Stimulated activated CD8-positive, alpha-beta memory T cell treated with anti-CD3 and anti-CD28 coated beads, Interleukin-12 subunit alpha, Interleukin-12 subunit beta, amount 100 ng/mL, for 24 hours (primary cell): Measurements from ENCODE around the gene ID1.

Experiments
- DNase-seq: peaks from one replicate; pipeline ENCODE4 v3.0.0-alpha.2; 2020; ENCODE audit errors: extremely low read depth

The ID1 gene, protein sequence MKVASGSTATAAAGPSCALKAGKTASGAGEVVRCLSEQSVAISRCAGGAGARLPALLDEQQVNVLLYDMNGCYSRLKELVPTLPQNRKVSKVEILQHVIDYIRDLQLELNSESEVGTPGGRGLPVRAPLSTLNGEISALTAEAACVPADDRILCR

GRCh38 chr20:31605031-31605901 lies at the start of gene ID1:
ID1 (plus strand) TSS chr20:31605289; CDS start chr20:31605388, 99 bp downstream.
- DNase-seq: peak; percentile 68

DNA sequence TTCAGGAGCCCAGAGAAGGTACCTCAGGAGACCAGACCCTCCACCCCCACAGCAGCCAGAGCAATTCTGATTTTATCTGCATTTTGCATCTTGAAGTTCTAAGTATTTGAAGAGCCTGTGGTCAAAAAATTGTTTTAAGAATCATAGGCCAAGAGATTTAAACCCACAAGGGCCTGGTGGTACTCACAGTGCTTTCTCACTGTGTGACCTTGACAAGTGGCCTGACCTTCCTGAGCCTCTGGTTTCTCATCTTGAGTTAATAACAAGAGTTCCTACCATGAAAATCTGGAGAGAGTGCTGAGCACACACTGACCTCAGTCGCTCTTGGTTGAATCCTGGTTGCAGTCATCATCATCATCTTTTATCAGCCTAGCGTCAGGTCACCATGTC lies 45.4 kb upstream of the ID1 start:
- DNase-seq: no peak

DNA sequence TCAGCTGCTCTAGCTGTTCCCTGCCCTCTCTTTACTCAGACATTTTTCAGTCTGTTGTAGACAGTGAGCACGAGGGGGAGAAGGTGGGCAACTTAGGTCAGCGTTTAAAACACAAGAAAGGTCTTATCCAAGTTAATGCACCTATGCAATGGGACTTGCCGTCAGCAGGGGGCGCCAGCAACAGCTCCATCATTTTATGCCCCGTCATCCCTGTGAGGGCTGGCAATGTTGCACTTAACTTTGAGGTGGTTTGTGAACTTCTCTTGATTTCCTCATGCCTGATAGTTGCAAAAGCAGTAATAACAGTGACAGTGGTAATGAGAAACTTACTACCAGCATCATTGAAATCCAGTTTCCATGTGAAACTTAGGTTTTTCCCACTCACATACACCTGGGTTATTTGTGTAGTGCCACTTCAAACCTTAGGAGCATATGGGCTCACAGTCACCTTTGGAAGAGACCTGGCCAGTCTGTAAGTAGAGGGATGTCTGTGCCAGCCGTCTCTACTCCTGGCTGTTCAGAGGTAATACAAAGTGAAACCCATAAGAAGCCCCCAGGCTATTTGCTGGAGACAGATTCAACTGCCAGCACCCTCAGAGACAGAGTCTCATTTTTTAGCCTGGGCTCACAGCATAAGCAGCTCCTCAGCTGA lies 44.9 kb upstream of the ID1 start:
- DNase-seq: peak; percentile 39

DNA sequence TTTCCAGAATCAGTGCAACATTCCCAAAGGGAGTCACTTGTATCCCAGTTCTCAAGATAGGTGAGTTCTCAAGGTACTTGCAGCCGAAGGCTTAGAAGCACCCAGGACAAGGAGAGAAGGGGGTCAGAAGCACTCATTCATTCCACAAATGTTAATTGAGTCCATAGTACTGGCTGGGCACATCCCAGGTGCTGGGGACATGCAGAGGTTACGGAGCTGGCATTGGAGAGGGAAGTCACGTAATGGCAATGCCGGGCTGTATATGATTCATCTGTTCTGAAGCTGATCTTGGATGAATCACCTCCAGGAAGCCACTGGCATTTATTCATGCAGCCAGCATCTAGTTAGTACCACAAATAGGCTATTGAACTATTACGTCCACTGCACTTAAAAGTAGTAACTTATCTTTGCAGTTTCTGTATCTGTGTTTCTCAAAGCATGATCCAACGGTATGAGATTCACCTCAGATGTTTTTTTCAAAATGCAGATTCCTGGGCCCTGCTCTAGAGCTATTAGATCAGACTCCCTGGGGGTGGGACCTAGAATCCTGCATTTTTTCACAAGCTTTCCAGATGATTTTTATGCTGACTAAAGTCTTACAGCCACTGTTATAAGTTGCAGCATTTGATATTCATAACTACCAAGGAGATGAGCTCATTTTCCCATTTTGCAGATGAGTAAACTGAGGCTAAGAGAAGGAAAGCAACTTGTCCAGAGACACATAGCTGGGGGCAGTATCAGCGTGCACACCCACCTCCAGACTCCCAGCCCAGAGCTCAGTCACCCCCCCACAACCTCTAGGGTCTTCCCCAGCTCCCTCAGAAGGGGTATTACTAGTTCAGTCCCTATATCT lies 44.1 kb upstream of the ID1 start:
- DNase-seq: no peak

GRCh38 chr20:31562241-31562640 lies 42.8 kb upstream of the ID1 start:
- DNase-seq: no peak

- DNase-seq: no peak
Measured at GRCh38 chr20:31564284-31564683, 40.8 kb upstream of the ID1 start.

DNA sequence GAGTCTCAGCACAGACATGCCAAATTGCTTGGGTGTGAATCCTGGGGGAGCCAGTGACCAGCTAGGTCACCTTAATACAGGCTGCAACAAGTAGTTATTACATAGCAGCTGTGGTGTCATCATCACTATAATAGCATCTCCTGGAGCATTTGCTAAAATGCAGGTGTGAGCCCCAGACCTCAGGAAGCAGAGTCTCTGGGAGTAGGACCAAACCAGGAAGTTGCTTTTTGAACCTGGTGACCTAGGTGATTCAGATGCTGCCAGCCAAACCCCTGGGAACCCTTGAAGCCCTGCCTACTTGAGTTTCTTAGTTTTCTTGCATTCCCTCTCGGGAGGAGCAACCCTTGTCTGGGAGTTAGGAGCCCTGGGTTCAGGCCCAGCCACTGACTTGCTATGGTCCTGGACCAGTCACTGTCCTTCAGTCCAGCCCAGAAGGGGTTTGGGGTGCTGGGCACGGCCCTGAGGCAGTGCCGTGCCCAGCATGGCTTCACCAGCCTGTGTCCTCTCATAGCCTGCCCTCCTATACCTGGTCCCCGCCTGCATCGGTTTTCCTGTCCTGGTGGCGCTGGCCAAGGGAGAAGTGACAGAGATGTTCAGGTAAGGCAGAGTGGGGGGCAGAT lies 39.3 kb upstream of the ID1 start:
- DNase-seq: no peak

GRCh38 chr20:31566319-31566657 lies 38.8 kb upstream of the ID1 start:
- DNase-seq: no peak

DNA sequence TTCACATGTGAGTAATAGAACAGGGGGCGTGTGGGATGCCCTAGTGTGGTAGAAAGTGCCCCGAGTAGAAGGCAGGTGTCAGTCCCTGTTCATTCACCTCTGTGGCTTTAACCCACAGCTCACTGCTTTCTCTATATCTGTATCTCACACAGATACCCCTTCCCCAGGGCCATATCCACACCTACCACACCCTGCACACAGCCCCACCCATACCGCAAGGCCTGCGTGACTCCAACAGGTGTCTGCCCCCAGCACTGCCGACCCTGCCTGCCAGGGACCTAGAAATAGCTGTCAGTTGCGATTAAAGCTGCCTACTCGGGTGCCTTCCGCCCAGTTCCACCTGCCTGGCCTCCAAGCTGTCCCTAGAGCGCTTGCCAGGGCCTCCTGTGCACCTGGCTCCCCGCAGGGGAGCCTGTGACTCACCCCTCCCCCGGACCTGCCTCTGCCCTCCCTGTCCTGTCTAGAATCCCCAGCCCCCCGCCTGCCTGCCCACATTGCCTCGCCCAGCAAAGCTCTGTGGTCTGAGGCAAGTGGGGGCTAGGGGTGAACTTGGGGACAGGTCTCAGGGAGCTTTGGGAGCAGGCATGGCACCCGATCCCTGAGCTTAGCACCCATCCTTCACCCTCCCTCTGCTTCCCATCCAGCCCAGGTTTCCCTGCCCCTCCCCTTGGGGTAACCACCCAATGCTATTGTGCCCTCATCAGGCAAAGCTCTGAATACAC lies 38.3 kb upstream of the ID1 start:
- DNase-seq: no peak

DNA sequence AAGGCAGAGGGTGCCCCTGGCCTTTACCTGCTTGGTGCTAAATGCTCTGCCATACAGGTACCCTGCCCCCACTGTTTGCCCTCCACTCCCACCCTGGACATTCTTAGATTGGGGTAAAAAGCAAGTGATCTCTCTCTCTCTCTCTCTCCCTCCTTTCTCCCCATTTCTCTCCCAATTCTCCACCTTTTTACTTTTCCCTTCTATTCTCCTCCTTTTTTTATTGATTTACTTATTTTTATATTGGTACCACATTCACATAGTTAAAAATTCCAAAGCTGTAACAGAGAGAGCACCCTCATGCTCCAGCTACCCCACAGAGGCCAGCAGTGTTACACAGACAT lies 37.7 kb upstream of the ID1 start:
- no peak for DNase-seq

GRCh38 chr20:31568041-31568731 lies 36.9 kb upstream of the ID1 start:
- DNase-seq: no peak

GRCh38 chr20:31568773-31569162 lies 36.3 kb upstream of the ID1 start:
- DNase-seq: no peak

DNA sequence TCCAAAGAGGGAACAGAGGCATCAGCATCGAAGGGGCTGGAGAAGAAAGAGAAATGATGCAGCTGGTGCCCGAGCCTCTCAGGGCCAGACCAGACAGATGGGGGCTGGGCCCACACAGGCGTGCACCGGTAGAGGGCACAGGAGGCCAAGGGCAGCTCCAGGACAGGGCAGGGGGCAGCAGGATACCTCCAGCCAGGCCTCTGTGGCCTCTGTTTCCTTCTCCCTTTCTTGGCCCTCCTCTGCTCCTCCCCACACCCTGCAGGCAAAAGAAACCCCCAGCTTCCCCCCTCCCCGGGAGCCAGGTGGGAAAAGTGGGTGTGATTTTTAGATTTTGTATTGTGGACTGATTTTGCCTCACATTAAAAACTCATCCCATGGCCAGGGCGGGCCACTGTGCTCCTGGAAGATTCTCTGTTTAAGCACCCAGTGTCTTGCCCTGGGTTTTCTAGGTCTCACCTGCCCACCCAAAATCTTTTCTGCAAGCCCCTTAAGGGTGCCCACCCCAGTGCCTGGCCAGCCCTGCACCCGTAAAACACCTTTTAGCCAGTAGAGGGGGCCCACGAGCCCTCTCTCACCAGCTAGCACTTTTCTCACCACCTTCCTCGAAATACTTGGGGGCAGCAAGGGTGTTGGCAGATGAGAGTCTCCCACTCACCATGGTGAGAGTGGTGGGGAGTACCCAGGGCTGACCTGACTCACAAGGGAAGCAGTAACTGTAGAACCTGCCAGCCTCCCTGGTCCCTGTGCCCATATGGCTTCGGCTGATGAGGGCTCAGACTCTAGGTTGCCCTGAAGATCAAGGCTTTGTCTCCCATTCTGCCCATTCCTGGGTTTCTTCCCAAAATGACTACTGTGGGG lies 35.7 kb upstream of the ID1 start:
- DNase-seq: no peak

DNA sequence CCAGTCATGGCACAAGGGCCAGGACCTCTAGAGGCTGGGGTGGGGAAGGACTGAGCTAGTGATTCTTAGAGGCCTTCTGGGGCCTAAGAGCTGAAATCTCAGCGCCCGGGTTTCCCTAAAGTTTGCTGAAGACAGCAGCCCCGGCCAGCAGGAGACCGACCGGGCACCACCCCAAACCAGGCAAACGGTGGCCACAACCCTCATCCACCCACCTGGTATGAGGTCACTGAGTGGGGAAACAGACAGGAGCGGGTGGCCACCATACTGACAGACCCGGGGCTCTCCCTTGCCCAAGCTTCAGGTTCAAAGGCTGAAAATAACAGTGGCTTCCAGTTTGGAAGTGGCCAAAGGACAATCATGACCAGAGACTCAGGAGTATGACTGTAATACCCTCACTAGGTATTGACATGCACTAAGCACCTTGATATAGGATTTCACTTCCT lies 35.0 kb upstream of the ID1 start:
- DNase-seq: no peak

GRCh38 chr20:31570735-31571617 lies 34.1 kb upstream of the ID1 start:
- no peak for DNase-seq

GRCh38 chr20:31572042-31572700 lies 32.9 kb upstream of the ID1 start:
- no peak for DNase-seq

DNA sequence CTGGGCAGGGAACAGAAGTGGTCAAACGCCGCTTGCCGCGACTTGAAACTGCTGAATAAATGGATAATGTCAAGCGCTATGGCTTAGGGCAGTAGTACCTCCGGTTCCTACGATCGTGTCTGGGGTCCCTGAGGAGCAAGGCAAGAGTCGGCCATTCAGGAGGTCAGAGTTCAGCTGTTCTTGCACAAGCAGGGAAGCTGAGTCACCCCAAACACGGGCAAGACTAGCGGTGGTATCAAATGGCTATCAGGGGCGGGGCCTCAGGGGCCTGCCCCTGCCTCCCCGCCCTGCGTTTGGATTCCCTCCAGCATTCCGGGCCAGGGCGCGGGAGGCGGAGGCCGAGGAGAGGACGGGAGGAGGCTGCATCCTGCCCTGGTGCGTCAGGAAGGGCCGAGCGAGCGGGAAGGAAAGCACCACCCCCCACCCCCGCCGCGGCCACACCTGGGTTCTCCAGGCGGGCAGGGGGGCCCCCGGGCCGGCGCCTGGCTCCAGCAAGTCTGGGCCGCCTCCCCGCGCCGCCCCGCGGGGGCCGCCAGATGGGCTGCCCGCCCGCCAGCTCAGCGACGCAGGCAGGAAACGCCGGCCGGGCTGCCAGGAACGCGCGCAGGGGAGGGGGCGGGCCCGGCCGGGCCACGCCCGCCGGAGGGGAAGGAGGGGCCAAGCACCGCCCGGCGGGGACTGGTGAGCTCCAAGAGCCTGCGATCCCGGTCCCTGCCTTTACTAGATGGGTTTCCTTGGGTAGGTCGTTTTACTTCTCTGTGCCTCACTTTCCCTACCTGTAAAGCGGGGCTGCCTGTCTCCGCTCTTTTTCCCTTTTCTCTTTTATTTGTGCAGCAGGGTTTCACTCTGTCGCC lies 32.2 kb upstream of the ID1 start:
- peak; percentile 73 for DNase-seq
